C4-2B (cell line): ENCODE data around the gene EEPD1.

ENCODE experiments used
- H3K27ac ChIP-seq: fragments of 450-650 bp; 2 replicates; pipeline ENCODE4 v1.5.1; 2017
- ZFX ChIP-seq: fragments of 450-650 bp; IDR thresholded peaks from 2 replicates; pipeline ENCODE4 v1.6.1; 2017
- TF ChIP-seq, protein P1 (sequence below): fragments of 450-650 bp; conservative IDR thresholded peaks from 2 replicates; pipeline ENCODE4 v1.5.1; 2017; ENCODE audit warnings: mild to moderate bottlenecking

EEPD1 gene

DNA sequence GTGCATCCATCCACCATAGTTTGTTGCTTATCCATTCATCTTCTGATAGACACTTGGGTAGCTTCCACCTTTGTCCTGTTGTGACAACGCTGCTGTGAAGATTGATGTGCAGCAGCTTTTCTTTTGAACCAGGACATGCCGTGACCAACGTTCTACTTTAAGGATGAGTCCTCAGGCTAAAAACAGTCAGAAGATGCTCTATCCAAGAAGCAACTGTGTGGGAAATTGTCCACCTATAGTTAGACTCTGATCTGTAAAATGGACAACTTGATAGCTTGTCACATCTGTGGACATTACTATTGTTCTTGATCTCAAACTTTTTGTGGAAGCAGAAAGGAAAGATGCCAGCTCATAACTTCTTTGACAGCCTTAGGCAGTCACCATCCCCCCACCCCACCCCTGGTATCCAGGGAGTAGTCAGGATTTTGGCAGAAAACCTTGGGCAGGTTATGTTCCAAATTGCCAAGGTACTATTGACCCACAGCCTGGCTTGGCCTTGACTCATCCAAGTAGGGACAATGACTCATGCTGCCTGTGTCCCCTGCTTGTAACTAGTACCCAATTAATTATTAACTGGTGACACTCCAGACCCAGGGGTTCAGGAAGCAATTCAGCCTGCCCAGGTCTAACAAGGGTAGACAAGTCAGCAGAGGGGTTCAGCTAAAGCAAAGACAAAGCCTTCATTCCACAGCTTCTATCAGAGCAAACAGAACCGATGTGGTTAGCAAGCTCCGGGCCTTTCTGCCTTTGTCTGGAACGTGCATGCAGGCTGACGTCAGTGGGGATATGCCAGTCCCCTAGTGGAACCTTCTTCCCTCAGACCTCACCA, 137.0 kb downstream of the EEPD1 start:
- TF ChIP-seq, protein P1, sequence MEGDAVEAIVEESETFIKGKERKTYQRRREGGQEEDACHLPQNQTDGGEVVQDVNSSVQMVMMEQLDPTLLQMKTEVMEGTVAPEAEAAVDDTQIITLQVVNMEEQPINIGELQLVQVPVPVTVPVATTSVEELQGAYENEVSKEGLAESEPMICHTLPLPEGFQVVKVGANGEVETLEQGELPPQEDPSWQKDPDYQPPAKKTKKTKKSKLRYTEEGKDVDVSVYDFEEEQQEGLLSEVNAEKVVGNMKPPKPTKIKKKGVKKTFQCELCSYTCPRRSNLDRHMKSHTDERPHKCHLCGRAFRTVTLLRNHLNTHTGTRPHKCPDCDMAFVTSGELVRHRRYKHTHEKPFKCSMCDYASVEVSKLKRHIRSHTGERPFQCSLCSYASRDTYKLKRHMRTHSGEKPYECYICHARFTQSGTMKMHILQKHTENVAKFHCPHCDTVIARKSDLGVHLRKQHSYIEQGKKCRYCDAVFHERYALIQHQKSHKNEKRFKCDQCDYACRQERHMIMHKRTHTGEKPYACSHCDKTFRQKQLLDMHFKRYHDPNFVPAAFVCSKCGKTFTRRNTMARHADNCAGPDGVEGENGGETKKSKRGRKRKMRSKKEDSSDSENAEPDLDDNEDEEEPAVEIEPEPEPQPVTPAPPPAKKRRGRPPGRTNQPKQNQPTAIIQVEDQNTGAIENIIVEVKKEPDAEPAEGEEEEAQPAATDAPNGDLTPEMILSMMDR: no peak

DNA sequence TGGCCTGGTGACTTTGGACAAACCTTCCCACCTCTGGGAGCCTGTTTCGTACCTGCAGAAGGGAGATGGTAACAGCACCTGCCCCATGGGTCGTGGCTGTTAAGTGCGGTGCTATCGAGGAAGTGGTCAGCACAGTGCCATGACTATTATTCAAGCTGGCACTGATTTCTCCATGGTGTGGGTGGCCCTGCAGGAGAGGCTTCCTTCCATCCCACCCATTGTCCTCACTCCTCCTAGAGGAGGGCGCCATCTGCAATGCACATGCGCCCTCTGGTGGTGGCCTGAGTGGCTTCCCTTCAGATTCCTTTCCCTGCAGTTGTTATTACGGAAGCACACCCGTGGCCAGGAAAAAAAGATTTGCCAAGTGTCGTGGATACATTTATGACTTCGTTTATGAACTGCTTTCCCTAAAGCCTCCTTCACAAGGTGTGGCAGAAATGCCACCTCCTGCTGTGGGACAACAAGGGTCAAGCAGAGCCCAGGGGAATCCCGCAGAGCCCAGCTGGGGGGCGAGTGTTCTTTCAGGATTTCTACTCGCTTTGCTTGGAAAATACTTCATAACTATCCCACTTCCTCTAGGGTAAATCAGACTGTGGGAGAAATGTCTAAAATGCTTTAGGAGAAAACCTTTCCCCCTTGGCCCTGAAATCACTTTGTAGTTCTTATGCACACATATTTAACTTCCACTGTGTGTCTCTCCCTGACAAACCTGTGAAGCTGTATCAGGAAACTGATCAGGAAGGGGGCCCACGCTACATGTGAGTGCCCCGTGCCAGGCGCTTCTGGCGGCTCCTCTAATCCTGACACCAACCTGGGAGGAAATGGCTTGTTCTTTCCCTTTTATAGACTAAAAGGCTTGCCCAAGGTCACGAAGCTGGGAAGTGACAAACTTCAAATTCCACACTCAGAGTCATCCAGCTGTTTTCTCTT, 138.6 kb downstream of the EEPD1 start:
- TF ChIP-seq, protein P1: peak; percentile 95
- TF ChIP-seq ZFX: no peak
- H3K27ac ChIP-seq: peak overlapping the region; percentile 77

More for the DNA sequence above, 137.0 kb downstream of the EEPD1 start:
- peak overlapping the region; percentile 77 for H3K27ac ChIP-seq

DNA sequence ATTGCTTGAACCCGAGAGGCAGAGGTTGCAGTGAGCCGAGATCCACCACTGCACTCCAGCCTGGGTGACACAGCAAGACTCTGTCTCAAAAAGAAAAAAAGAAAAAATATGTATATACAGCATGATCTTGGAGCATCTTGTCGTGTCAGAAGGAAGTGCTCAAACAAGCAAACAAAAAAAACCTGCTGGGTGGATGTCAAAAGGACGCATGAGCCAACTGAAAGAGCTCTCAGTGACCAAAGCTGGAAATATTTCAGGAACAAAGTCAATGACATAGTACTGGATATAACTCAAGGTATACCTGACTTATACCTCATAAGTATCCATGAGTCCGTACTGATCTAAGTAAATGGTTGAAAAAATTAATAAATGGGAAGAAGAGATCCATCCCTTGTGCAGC, 142.0 kb downstream of the EEPD1 start:
- H3K27ac ChIP-seq: peak overlapping the region; percentile 68

DNA sequence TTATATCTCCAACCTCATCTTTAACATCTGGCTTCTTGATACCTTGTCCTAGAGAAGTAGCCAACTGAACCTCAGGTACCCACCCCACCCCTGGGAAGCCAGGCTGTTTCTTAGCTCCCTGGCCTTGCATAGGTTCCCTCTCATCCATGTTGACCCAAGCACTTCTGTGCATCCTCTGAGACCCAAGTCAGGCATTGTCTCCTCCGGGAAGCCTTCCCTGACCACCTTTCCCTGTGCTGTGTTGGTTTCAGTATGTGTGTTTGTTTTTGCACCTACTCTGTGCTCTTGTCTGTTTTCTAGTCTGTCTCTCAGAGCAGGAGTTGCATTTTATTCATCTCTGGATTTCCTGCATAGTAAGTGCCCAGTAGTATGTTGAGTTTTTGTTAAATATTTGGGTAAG, 143.2 kb downstream of the EEPD1 start:
- TF ChIP-seq ZFX: no peak
- TF ChIP-seq, protein P1: no peak
- H3K27ac ChIP-seq: peak overlapping the region; percentile 68

More for the DNA sequence above, 142.0 kb downstream of the EEPD1 start:
- no peak for TF ChIP-seq ZFX
- TF ChIP-seq, protein P1: no peak

DNA sequence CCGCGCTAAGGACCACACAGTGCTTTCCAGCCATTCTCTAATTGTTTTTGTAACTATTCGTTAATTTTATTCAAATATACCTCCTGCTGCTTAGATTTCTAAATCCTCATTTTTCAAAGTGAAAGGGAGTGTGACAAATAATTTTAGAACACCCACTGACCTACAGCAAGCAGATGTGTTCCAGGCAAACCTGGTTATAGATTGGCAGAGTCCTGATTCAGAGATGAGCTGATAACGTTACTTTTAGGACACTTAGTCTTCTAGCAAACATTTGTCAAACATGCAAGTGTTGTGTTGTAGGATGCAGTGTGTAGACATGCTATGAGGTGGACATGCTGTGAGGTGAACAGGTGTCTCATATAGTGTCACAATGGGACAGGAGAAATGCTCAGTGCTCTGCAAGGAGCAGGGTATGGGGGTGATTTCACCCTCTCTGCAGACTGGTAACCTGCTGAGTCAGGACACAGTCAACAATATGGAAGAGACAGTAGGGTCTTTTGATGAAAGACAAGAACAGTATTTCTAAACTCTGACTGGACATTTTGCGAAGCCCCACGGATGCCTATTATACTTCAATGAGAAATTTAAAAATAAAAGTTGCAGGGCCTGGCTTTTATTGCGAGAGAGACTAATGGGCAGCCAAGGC, 144.4 kb downstream of the EEPD1 start:
- no peak overlapping the region for H3K27ac ChIP-seq
- TF ChIP-seq ZFX: no peak
- TF ChIP-seq, protein P1: no peak

DNA sequence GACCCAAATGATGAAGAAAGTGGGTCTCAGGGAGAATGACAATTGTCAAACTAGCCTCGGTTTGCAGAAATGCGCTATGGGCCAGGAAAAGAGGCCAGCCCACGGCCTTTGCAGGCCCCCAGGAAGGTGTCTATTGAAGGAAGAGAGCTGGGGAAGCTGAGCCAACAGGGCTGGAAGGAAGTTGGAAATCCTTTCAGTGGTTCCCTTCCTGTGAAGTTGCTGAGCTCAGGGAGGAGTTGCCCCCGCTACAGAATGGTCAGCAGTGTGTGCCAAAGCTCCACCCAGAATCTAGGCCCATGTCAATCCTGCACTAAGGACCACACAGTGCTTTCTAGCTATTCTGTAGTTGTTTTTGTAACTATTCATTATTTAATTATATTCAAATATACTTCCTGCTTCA, 145.1 kb downstream of the EEPD1 start:
- no peak for TF ChIP-seq ZFX
- TF ChIP-seq, protein P1: no peak
- H3K27ac ChIP-seq: no peak overlapping the region
